Measurements from ENCODE around the gene OR52B6.

- no peak for TF ChIP-seq CTCF (IDR thresholded peaks at IDR 0.05)
- TF ChIP-seq EZH2 (IDR thresholded peaks at IDR 0.05; ENCODE audit: borderline replicate concordance, insufficient read depth, low read depth, low read length, poor library complexity, severe bottlenecking): no peak
Observed at GRCh38 chr11:5546457-5546856, 34.2 kb upstream of the OR52B6 start.
